Measurements from ENCODE around the gene MRPL48.
"Not testable (repeated sequence)": the region's sequence is repeated elsewhere in the genome, so short reads cannot be mapped to it uniquely, and the experiment has no call there.

The MRPL48 gene

DNA sequence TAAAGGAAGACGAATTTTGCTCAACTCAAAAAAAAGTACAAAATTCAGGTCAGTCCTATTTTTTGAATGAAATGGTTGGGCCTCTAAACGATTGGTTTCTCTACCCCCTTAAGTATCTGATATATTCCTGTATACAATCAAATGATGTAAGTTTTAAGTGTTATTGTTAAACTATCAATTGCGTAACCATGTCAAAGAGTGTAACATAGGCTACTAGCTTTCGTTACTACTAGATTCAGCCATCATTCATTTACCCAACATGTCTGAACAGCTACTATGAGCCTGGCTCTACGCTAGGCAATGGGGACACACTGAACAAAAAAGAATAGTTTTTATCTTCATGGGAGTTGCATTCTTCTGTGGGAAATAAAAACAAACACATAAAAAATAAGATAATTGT is 30.1 kb upstream of the MRPL48 start:
- TF ChIP-seq TAF1 (IDR thresholded peaks at IDR 0.05; ENCODE audit: borderline replicate concordance, low read depth, low read length) (no peak), POLR2A (IDR thresholded peaks at IDR 0.05; ENCODE audit: low read depth, low read length) (no peak), POLR2AphosphoS5 (IDR thresholded peaks at IDR 0.05; ENCODE audit: low read depth, low read length) (no peak)
- FAIRE-seq (no peak), DNase-seq (ENCODE audit: insufficient read length) (no peak)

DNA sequence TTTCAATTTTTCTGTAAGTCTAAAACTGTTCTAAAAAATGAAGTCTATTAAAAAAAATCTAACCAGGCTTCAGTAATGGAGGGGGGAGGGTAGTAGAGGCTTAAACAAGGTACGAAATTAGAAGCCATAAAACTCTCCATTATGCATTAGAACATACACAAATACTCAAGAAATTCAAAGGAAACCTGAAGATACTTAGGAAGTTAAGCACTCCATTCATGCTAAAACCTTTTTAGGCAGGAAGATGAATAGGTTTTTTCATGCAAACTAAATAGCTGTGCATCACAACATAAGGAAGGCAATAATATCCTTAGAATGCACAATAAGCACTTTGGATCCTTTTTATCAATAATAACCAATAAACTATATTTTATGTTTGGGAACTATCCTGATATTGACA is 29.2 kb upstream of the MRPL48 start:
- no peak for TF ChIP-seq POLR2AphosphoS5 (IDR thresholded peaks at IDR 0.05; ENCODE audit: low read depth, low read length)
- TF ChIP-seq TAF1 (IDR thresholded peaks at IDR 0.05; ENCODE audit: borderline replicate concordance, low read depth, low read length): no peak
- no peak for TF ChIP-seq POLR2A (IDR thresholded peaks at IDR 0.05; ENCODE audit: low read depth, low read length)
- FAIRE-seq (no peak), DNase-seq (ENCODE audit: insufficient read length) (no peak)

DNA sequence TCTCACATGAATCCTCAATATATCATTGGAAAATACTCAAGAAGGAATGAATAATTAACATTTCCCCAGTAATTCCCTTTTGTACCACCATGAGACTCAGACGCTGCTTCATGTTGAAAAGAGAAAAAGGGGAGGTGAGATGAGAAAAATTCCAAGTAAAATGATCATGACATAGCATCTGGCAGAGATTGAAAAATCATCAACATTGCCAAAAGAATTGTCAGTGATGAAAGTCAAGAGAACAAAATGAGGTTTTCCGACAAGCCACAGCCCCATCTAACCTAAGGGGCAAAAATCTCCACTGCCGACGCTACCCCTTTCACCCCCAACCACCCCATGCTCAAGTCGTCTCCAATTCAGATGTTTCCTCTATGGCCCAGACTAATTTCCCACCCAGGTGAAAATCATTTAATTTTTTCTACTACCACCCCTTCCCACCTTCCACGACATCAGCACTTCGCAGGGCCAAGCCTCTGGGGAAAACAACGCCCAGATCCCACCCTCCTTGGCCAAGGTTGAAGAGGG is 28.0 kb upstream of the MRPL48 start:
- no peak for FAIRE-seq
- no peak for TF ChIP-seq TAF1 (IDR thresholded peaks at IDR 0.05; ENCODE audit: borderline replicate concordance, low read depth, low read length)
- no peak for TF ChIP-seq POLR2AphosphoS5 (IDR thresholded peaks at IDR 0.05; ENCODE audit: low read depth, low read length)
- TF ChIP-seq POLR2A (IDR thresholded peaks at IDR 0.05; ENCODE audit: low read depth, low read length): no peak

DNA sequence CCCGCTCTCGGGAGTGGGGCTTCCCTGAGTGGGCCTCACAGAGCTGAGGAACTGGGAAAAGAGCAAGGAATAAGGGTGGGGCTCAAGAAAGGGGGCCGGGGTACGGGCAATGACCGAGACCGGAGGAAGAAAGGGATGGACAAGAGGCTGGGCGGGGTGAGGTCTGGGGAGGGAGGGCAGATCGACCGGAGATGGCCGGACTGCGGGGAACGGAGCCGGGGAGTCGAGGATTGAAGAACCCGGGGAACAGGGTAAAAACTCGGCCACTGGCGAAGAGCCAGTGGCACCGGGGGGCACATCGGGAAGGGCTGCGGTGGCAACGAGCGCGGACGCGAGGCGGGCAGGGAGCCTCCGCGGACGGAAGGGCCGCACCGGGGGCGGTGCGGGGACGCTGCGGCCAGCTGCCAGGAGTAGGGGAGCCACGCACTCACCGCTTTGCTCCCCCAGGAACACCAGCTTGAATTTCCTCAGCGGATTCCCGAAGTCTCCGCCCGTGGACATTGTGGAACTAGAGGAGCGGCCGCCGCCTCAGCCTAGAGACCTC is 27.5 kb upstream of the MRPL48 start:
- DNase-seq (ENCODE audit: insufficient read length): peak; percentile 15
- no peak for TF ChIP-seq TAF1 (IDR thresholded peaks at IDR 0.05; ENCODE audit: borderline replicate concordance, low read depth, low read length)
- no peak for TF ChIP-seq POLR2AphosphoS5 (IDR thresholded peaks at IDR 0.05; ENCODE audit: low read depth, low read length)
- no peak for TF ChIP-seq POLR2A (IDR thresholded peaks at IDR 0.05; ENCODE audit: low read depth, low read length)
- peak; percentile 76 for FAIRE-seq

More for the DNA sequence above, 28.0 kb upstream of the MRPL48 start:
- no peak for DNase-seq (ENCODE audit: insufficient read length)

DNA sequence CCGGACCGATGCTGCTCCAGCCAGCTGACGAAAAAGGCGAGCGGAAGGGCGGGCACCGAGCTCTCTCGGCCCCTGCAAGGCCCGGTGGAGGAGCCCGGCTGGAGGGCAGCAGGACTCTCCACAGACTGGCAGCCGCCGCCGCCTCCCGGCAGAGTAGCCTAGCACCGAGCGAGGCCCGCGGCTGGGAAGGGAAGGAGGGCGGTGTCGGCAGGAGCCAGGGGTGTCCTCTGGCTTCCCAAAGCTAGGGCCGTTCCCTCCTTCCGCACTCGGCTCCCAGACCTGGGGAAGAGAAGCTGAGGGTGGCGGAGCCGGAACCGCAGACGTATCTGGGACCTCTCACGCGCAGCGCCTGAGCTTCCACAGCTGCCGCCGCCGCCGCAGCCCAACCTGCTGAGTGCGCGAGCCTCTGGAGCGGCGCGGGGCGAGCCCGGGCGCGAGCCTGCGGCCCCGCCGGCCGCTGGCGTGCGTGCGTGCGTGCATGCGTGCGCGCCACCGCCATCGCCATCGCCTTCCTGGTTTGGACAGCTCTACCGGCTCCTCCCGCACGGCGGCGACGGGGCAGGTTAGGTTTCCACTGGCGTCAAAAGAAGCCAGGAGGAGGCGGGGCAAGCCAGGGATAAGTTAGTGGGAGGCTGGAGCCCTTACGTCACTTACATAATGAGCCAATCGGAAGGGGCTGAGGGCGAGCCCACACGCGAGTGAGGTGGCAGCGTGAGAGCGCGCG is 26.8 kb upstream of the MRPL48 start, which contains the start of gene RAB6A:
RAB6A (minus strand) TSS at position 396 of the 724 bp plus-strand sequence. CDS start 439 bp downstream, outside the sequence.
- FAIRE-seq: peak; percentile 100
- peak; percentile 42; the same call in 1 of the 2 replicates for TF ChIP-seq TAF1 (IDR thresholded peaks at IDR 0.05; ENCODE audit: borderline replicate concordance, low read depth, low read length)
- peak; percentile 93 for TF ChIP-seq POLR2A (IDR thresholded peaks at IDR 0.05; ENCODE audit: low read depth, low read length)
- TF ChIP-seq POLR2AphosphoS5 (IDR thresholded peaks at IDR 0.05; ENCODE audit: low read depth, low read length): peak; percentile 71; the same call in 1 of the 2 replicates

DNA sequence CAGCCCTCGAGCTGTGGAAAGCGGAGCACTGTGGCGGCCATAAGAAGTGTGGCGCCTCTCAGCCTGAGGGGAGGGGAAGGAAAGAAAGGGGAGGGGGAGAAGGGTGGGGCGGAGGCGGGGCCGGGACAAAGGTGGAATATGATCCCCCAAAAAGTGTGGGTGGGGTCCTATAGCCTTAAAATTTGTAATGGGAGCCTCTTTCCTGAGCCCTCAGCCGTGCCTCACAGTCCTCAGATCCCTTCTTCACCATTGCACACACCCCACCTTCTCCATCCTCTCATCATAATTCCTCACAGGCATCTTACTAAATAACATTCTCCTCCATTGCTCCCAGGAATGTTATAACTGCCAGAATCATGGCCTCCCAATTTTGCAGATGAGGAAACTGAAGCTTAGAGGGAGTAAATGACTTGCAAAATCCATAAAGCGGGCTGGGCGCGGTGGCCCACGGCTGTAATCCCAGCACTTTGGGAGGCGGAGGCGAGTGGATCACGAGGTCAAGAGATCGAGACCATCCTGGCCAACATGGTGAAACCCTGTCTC is 26.2 kb upstream of the MRPL48 start:
- FAIRE-seq (no peak), DNase-seq (ENCODE audit: insufficient read length) (no peak)
- no peak; the same call in 1 of the 2 replicates for TF ChIP-seq TAF1 (IDR thresholded peaks at IDR 0.05; ENCODE audit: borderline replicate concordance, low read depth, low read length)
- TF ChIP-seq POLR2AphosphoS5 (IDR thresholded peaks at IDR 0.05; ENCODE audit: low read depth, low read length): no peak
- no peak for TF ChIP-seq POLR2A (IDR thresholded peaks at IDR 0.05; ENCODE audit: low read depth, low read length)

More for the DNA sequence above, 26.8 kb upstream of the MRPL48 start, which contains the start of gene RAB6A:
- peak; percentile 89 for DNase-seq (ENCODE audit: insufficient read length)

DNA sequence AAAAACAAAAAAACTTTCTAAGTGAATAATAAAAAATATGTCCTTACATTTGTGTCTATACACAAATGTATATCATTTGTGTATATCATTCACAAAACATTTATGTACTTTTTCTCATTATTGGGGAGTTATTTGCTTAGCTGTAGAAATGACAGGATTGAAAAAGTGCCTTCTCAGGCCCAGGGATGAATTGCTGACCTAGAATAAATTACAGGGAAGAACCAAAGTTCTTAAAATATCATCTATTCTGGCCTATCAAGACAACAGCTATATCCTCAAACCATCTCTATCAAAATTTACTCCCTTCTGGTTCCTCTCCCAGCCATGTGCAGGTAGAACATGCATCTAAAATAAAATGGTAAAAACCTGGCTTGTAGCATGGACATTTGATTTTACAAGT is 24.9 kb upstream of the MRPL48 start:
- DNase-seq (ENCODE audit: insufficient read length) (no peak), FAIRE-seq (no peak)
- TF ChIP-seq POLR2AphosphoS5 (IDR thresholded peaks at IDR 0.05; ENCODE audit: low read depth, low read length) (no peak), TAF1 (IDR thresholded peaks at IDR 0.05; ENCODE audit: borderline replicate concordance, low read depth, low read length) (no peak), POLR2A (IDR thresholded peaks at IDR 0.05; ENCODE audit: low read depth, low read length) (no peak)

DNA sequence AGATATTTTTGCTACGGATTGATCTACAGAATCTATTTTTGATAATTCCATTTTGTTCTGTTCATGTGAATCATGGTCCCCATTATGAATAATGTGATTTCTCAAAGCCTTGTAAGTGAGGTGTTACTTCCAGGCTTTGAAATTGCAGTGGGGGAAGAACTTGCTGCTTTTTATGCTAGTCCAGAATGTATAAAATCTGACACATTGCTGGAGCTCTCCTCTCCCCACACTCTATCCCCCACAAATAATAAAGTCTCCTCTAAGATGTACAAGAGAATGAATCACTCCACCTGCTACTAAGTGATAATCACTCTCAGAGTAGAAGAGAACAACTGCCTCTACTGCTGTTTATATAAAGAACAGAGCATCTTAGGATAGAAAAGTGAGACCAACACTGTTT is 20.9 kb upstream of the MRPL48 start:
- TF ChIP-seq TAF1 (IDR thresholded peaks at IDR 0.05; ENCODE audit: borderline replicate concordance, low read depth, low read length) (no peak), POLR2AphosphoS5 (IDR thresholded peaks at IDR 0.05; ENCODE audit: low read depth, low read length) (no peak), POLR2A (IDR thresholded peaks at IDR 0.05; ENCODE audit: low read depth, low read length) (no peak)
- FAIRE-seq (no peak), DNase-seq (ENCODE audit: insufficient read length) (no peak)

DNA sequence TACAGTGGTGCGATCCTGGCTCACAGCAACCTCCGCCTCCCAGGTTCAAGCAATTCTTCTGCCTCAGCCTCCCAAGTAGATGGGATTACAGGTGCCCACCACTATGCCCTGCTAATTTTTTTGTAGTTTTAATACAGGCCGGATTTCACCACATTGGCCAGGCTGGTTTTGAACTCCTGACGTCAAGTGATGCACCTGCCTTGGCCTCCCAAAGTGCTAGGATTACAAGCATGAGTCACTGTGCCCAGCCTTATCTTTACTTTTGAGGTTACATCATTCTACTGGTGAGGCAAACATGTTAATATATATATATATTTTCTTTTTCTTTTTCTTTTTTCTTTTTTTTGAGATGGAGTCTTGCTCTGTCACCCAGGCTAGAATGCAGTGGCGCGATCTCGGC is 16.9 kb upstream of the MRPL48 start:
- not testable (repeated sequence) for FAIRE-seq; DNase-seq (ENCODE audit: insufficient read length)

DNA sequence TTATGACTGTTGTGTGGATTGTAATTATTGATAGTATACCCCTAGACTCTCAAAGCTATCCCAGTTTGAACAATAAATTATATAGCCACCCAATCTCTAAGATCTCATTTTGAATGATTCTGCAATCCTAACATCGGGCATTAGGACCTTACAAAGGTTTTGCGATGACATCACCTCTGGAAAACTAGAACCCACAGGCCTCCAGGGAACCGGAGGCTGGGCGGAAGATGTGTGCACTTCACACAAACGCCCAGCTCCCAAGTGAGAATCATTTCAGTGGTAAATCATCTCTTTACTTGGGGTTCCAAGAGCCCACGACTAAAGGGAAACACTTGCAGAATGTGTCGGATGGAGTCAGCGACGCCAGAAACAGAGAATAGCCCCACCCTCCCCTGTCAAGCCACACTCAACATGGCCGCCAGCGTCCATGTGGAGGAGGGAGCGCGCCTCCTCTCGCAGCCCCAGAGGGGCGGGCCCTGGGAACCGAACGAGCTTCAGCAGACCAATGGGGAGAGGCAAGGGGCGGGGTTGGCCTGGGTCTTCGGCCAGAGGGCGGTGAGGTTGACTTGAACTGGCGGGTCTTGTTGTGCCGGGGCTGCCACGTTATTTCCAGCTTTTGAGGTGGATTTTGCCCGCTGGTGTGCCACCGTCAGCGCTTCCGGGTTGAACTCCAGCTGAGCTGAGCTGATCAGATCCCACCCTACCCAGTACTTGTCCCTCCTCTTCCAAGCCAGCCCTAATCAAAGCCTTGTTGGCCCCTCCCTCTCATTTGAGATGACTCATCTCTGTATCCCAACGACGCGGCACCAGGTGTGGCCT is 8.4 kb upstream of the MRPL48 start:
- peak; percentile 93 for DNase-seq (ENCODE audit: insufficient read length)
- FAIRE-seq: peak; percentile 99
- peak; percentile 80 for TF ChIP-seq POLR2A (IDR thresholded peaks at IDR 0.05; ENCODE audit: low read depth, low read length)
- peak; percentile 78 for TF ChIP-seq POLR2AphosphoS5 (IDR thresholded peaks at IDR 0.05; ENCODE audit: low read depth, low read length)
- peak; percentile 47 for TF ChIP-seq TAF1 (IDR thresholded peaks at IDR 0.05; ENCODE audit: borderline replicate concordance, low read depth, low read length)

DNA sequence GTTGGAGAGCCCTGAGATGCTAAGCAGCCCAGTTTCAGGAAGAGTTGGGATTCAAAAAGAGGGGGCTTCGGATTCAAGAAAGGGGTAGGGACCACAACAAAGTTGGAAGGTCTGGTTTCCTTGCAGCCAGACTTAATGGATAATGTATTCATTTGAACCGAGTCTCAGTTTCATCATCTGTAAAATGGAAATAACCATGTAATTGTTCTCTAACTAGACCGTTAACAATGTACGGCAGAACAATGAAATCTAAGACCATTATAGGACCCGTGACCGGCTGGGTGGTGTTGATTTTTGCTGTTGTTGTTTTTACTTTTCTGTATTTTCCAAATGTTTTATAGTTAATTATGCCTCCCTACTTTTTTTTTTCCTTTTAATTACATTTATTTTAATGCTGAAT is 6.4 kb upstream of the MRPL48 start:
- TF ChIP-seq POLR2A (IDR thresholded peaks at IDR 0.05; ENCODE audit: low read depth, low read length): no peak
- no peak for TF ChIP-seq TAF1 (IDR thresholded peaks at IDR 0.05; ENCODE audit: borderline replicate concordance, low read depth, low read length)
- no peak for TF ChIP-seq POLR2AphosphoS5 (IDR thresholded peaks at IDR 0.05; ENCODE audit: low read depth, low read length)
- FAIRE-seq (no peak), DNase-seq (ENCODE audit: insufficient read length) (no peak)

Data from GM12892 (cell line).